ENCODE results near the gene MYH15.

The MYH15 gene

DNA sequence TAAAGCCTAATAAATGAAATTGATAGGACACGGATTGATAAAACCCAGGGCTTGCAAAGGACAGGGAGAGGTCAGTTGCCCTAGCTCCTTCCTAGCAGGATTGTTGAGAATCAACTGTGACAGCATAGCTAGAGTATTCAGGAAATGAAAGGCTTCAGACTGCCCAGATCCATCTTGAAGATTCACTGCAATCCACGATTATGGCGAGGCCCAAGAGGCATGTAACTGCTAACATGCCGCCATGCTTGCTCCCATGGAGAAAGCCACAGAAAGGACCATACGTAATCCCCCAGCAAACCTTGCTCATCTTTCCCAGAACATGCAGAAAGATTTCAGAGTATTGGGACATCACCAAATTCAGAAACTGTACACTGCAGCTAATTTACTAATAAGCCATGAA, 41.3 kb downstream of the MYH15 start:
- DNase-seq = no peak

DNA sequence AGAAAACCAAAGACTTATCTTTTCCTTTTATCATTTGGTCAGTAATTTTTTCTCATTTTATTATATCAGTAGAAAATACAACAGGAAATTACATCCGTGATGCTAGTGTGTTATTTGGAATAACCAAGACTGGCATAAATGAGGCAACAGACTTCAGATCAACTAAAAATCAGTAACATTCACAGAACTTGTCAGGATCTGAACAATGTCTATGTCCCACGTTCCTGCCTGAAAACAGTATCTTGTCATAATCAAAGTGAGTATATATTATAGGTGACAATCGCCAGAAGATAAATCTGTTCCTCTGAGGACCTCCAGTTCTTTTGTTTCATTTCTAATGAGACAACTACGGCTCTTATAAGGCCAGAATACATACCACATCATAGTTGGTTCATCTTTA, 41.8 kb downstream of the MYH15 start:
- DNase-seq = no peak

DNA sequence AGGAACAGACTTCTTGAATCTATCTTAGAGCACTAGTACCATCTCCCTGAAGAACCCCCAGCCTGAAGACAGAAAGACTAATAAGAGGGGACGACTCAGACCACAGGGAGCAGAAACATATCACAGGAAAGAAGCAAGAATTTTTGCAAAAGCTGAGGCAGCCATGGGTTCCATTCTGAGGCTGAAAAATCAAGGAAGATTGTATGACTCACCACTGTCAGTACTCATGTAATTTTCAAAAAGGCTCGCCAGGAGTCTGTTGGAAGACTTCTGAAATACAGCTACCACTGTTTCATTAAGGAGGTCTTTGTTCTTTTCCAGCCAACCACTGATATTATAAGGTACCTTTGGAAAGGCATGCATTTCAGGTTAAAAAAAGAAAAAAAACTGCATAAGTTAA, 47.5 kb downstream of the MYH15 start:
- DNase-seq = no peak

DNA sequence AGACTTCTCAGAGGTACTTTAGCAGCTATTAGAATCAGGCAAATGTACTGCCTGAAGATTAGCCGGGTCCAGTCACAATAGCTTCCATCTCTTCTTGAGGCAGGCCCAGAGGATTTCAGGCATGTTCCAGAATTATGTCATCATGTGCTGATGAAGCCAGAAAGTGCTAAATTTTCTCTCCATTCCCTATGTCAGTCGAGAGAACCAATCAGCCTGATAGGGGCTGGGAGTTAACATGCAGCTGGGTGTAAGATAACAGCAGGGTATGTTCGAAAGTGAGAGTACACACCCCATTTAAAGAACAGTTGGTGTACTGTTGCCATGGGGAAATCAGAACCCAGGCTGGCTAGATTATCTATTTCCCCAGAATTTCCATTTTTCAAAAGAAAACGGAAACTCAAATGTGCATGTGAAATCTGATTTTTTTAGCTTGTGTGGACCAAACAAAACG, 48.7 kb downstream of the MYH15 start:
- DNase-seq = no peak

DNA sequence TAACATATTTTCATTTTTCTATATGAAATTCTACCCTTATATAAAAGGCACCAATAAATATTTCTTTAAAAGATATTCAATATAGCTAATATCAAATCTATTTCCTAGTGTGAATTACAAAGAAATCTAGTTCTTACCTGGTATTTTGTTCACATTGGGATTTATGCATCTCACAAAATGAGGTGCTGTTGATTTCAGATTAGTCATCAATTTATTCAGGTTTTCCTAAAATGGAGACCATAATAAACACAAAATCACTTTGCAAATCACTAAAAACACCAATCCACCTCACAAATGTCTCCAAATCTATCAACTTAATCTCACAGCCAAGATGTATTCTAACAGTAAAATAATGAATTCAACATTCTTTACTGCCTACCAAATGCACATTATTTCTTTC, 51.2 kb downstream of the MYH15 start:
- DNase-seq = no peak

DNA sequence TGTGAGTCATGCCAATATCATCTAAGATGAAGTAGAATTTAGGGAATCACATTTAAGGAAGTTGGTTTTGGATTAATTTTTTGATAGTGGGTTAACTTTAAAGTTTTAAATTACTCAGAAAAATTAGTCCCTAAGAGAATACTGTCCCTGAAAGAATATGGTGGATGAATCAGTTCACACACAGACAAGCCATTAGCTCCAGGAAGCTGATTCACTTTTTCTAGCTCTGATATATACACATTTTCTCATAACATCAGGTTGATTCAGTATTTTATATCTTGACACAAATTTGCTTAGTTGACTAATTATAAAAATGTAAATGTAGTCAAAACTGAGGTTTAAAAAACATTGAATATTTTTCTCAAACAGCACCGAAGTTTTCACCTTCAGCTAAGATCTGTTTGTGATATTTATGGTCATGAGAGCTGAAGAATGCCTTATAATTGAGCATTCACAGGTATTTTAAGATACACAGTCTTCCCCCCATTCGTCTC, 55.1 kb downstream of the MYH15 start:
- no peak for DNase-seq

DNA sequence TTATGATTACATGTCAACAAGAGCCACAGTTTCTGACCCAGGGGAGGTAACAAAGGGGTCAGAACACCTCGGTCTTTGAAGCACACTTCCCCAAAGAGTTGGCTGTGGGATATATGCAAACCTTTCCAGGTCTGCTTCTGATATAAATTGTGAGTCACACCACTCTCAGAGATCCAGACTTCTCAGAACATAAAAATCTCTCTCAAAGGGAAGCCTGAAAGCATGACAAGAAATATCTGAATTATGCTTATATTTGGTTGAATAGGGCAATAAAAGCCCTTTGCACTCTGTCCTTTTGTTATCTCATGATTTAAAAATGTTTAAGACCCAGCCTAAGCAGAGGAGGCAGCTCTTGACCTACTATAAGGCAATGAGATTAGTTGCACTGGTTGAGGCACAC, 56.8 kb downstream of the MYH15 start:
- DNase-seq = no peak

DNA sequence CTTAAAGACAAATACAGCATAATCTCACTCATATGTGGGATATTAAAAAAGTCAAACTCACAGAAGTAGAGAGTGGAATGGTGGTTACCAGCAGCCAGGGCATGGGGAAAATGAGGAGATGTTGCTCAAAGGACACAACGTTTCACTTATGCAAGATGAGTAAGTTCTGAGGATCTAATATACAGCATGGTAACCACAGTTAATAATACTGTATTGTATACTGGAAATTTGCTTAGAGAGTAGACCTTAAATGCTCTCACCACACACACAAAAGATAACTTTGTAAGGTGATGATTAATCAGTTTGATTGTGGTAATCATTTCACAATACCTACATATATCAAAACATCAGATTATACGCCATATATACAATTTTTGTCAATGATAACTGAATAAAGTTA, 60.0 kb downstream of the MYH15 start:
- no peak for DNase-seq

DNA sequence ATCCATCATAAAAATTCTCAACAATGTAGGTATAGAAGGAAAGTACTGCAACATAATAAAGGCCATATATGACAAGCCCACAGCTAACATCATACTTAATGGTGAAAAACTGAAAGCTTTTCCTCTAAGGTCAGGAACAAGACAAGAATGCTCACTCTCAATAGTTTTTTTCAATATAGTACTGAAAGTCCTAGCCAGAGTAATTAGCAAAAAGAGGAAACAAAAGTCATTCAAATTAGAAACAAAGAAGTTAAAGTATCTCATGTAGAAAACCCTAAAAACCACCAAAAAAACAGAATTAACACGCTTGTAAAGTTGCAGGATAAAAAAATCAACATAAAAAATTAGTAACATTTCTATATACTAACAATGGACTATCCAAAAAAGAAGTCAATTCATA, 61.8 kb downstream of the MYH15 start:
- no peak for DNase-seq

DNA sequence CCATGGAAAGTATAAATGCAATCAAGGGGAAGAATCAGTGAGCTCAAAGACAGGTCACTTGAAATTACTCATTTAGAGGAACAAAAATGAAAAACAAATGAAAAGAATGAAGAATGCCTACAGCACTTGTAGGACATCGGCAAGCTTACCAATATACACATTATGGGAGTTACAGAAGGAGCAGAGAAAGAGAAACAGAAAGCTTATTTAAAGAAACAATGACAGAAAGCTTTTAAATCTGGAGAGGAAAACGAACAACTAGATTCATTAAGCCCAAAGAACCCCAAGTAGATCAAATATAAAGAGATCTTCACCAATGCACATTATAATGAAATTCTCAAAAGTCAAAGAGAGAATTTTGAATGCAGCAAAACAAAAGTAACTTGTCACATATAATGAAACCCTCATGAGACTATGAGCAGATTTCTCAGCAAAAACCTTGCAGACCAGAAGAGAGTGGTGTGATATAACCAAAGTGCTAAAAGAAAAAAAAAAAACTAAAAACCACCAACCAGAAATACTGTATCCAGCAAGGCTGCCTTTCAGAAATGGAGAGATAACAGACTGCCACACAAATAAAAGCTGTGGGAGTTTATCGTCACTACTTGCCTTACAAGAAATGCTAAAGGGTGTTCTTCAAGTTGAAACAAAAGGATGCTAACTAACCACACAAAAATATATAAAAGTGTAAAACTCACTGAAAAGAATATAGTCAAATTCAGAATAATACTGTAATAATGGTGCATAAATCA, 63.1 kb downstream of the MYH15 start:
- no peak for DNase-seq

DNA sequence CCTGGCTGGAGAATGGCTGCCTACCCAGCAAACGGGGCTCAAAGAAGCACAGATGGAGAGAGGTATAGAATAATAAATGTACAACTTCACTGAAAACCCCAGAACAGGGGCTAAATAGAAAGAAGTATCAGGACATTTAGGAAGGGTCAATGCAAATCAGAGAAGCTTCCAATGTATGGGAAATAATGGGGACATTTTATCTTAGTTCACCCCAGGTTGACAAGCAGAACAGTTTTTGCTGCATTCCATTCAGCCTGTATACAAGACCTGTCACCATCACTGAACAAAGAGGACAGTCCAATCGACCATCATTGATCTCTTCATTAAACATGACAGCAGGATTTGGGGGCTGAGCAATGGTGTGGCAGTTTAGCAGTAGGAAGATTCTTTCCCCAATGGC, 68.1 kb downstream of the MYH15 start:
- no peak for DNase-seq

DNA sequence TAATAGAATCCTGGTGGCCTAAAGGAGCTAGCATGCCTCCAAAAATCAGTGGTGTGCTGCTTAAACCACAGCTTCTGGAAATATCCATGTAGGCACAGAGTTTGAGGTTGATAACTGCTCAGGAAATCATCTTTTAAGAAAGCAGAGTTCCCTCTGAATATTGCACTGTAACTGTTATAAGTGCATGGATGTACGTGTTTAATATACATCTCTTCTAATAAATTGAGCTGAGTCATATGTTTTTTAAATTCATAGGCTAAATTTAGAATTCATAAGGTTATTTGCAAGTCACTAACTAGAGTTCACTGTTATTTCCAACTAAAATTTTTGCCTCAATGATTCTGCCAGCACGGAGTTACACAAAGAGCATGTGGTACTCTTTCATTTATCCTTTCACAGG, 68.9 kb downstream of the MYH15 start:
- no peak for DNase-seq

DNA sequence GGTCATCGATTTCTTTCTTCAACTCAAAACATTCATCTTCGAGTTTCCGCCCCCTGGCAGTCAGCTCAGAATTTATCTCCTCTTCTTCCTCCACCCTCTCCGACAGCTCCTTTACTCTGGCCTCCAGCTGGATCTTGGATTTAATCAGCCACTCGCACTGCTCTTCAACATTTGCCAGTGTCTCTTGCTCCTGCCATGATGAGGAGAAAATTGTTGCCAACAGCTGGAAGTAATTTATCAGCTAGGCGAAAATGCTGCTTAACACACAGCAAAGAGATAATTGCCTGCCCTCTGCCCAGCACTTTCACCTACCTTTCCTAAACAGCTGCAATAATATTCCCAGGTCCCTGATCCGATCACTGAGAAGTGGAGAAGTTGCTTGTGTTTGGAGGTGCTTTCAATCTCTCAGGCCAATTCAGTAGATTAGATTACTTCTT, 69.3 kb downstream of the MYH15 start:
- DNase-seq = peak; percentile 68

DNA sequence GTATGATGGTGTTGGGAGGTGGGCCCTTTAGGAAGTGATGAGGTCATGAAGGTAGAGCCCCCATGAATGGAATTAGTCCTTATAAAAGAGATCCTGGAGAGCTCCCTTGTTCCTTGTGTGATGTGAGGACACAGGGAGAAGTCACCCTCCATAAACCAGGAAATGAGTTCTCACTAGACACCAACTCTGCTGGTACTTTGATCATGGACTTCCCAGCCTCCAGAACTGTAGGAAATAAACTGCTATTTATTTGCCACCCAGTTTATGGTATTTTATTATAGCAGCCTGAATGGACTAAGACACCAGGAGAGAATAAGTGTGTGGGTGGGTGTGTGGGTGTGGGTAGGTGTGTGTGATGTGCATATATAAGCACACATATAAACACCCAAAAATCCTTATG, 71.9 kb downstream of the MYH15 start:
- DNase-seq = no peak

DNA sequence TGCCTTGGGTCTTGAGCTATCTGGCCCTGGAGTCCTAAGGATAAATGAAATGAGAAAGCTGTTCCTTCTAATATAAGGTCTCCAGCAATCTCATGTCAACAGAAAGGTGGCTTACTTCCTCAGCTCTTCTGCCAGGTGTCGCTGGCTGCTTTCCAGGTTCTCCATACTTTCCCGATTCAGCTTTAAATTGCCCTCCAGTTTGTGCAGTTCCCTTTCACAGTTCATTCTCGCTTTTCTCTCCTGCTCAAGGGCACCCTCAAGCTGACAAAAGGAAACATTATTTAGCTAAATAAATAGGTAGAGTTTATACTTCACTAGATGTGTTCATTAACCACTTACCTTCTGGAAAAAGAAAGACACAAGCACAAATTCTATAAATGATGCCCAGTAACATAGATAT, 73.0 kb downstream of the MYH15 start:
- DNase-seq = peak; percentile 91

DNA sequence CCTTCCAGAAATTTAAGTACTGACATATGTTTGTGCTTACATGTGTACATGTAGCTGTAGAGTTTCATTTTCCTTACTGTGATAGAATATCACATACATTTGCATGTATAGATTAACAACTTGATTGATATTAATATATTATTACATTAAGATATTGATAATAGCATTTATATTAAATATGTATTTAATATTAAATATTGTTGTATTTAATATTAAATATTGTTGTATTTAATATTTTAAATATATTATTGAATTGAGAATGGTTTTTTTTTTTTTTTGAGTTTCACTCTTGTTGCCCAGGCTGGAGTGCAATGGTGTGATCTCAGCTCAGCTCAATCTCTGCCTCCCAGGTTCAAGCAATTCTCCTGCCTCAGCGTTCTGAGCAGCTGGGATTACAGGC, 76.5 kb downstream of the MYH15 start:
- DNase-seq = no peak

DNA sequence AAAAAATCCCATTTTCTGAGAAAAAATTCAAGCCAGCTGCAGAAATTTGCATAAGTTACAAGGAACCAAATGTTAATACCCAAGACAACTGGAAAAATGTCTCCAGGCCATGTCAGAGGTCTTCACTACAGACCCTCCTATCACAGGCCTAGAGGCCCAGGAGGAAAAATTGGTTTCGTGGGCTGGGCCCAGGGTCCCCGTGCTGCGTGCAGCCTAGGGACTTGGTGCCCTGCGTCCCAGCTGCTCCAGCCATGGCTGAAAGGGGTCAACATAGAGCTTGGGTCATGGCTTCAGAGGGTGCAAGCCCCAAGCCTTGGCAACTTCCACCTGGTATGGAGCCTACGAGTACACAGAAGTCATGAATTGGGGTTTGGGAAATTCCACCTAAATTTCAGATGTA, 78.0 kb downstream of the MYH15 start:
- no peak for DNase-seq

DNA sequence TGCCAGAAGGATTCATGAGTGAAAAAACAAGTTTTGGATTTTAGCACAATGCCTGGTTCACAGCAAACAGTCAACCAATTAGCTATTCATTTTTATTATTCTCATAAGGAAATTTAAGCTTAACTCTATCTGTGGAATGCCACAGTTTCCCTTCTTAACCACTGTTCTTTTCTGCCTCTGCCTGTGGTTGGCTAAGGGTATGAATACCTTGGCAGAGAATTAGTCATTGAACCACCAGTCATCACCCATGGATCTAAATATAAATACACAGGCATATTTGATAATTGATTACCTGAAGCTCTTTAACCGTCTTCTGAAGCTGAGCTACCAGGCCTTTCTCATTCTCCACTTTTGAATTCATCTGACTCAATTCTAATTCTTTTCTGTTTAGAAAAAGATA, 79.9 kb downstream of the MYH15 start:
- no peak for DNase-seq

DNA sequence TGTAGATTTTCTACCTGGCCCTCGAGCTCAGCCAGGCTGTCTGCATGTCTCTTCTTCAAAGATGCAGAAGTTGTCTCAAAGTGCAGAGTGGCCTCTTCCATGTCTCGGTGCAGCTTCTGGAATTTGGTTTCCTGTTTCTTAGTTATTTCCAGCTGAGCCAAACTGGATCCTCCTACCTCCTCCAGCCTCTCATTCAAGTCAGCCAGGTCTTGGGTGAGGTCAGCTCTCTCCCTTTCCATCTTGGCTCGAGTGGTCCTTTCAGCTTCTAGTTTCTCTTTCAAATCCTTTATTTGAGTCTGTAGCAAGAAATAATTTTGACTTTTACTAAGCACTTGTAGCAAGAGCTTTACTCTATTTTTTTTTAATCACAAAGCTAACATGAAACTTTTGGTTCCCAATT, 81.8 kb downstream of the MYH15 start:
- no peak for DNase-seq

DNA sequence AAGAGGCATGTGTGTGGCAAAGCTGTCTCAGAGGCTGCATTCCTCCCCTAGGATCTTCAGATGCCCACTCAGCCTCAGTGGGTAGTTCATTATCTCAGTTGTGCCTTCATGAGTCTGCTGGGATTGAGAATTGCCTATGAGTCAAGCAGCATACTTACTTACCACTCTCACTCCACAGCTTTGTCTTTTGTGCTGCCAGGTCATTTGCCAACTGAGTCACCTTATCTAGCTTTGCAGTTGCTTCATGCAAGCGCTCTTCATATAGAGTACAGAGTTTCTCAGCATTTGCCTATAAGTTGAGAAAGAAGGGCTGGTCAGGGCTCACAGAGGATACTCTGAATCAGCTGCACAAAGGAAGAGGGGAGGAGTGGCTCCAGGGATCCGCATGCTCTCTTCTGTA, 89.5 kb downstream of the MYH15 start:
- DNase-seq = no peak

DNA sequence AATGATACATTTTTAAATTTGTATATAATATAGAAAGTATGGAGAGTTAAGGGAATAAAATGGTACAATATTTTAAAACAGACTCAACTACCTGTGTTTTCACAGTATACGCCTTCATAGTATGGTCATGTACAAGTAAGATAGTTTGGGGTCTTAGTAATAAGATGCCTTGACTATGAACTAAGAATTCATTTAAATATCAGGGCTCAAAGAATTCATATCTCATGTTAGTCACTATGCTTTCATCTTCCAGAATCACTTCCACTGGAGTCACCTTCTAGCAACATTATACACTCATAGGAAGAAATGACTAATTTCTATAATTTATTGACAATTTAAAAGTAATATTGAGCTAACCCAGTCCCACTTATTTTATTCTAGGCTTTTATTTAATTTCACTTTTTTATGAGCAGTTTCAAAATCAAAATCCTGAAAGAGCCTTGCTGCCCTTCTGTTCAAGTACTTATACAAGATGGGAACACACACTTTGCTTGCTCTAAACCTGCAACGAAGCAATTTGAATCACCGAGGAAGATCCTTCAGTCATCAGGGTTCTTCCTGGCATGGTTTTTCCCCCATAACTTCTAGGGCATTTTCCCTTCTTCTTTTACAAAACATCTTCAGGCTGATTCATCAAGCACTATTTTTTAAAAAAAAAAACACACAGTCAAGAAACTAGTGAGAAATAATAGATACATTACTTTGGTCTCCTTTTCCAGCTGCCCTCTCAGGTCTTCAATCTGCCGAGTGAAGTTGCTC, 94.1 kb downstream of the MYH15 start:
- DNase-seq = no peak

DNA sequence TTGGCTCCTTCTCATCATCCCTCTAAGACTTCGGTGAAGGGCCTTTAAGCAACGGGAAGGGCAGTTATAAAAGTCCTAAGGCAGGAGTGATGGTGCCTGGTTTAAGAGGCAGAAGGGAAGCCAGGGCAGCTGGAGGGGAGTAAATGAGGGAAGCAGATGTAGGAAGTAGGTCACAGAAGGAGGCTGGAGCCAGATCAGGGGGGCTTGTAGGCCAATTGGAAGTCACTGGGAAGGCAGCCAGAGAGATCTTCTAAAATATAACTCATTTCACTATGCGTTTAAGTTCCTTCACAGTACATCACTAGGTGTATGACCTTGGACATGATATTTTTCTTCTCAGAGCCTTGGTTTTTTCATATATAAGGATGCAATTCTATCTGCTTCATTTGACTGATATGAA, 94.7 kb downstream of the MYH15 start:
- DNase-seq = no peak

DNA sequence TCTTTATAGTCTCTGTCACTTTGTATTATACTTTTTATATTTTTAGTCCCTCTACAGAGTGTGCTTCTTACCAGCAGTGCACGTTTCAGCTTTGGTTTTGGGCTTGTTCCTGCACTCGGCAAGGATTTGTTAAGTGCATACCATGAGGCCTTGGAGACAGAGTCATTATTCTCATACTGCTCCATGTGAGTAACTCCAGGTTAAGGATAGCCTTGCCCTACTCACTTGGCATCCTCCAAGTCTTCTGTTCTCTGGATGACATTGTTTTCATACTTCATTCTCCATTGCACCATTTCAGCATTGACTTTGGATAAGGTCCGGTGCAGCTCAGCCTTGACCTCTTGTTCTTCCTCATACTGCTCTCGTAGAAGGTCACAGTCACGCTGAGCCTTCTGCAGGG, 96.4 kb downstream of the MYH15 start:
- no peak for DNase-seq

DNA sequence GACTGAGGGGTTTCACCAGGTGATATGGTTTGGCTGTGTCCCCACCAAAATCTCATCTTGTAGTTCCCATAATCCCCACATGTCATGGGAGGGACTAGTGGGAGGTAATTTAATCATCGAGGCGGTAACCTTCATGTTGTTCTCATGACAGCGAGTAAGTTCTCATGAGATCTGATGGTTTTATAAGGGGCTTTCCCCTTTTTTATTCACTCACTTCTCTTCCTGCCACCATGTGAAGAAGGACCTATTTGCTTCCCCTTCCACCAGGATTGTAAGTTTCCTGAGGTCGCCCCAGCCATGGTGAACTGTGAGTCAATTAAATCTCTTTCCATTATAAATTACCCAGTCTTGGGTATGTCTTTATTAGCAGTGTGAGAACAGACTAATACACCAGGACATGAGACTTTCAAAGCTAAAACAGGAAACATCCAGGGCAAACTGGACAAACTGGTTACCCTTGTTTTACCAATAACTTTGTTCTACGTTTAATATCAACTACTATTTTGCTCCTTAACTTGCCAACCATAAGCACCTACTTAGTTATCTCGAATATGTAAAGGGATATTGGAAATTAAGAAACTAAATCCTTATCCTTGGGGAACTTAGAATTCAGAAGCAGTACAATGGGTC, 98.2 kb downstream of the MYH15 start:
- DNase-seq = no peak

Data from NCI-H146 (cell line).